ENCODE results near the gene SRPX2. TPM values are rescaled to one million over a fixed set of nuclear protein-coding genes. Genes with fewer than 3 reads are reported as not detected.

SRPX2 gene
- total RNA-seq, 4 donors from 2014 or later, result 2.8 to 15.2 (median 7.5) TPM

- Histone ChIP-seq H3K36me3 (no peaks in the 10 kb centered on the region), H3K27ac (no peak overlapping the region), H3K4me3 (no peak overlapping the region), H3K27me3 (no peaks in the 10 kb centered on the region), H3K4me1 (no peaks in the 10 kb centered on the region), H3K9me3 (no peaks in the 10 kb centered on the region)
- TF ChIP-seq POLR2AphosphoS5 (IDR thresholded peaks at IDR 0.05) (no peak), POLR2A (IDR thresholded peaks at IDR 0.05) (no peak), CTCF (IDR thresholded peaks at IDR 0.05) (no peak), EP300 (IDR thresholded peaks at IDR 0.05) (no peak)
- DNase-seq (ENCODE audit: low spot score in 2 of 2), result no peak
- WGBS, result 64% methylated on average over 2 of the region's 2 CpGs
These were observed 51.3 kb downstream of the SRPX2 start for GRCh38 chrX:100695302-100695701.

- DNase-seq (ENCODE audit: low spot score in 2 of 2), result no peak
- Histone ChIP-seq H3K36me3 (no peaks in the 10 kb centered on the region), H3K4me1 (no peaks in the 10 kb centered on the region), H3K9me3 (no peaks in the 10 kb centered on the region), H3K4me3 (no peak overlapping the region), H3K27me3 (no peaks in the 10 kb centered on the region), H3K27ac (no peak overlapping the region)
- 66% methylated on average over 4 of the region's 4 CpGs for WGBS
- no peak for TF ChIP-seq POLR2AphosphoS5 (IDR thresholded peaks at IDR 0.05)
- TF ChIP-seq POLR2A (IDR thresholded peaks at IDR 0.05), result no peak
- TF ChIP-seq CTCF (IDR thresholded peaks at IDR 0.05), result no peak
- TF ChIP-seq EP300 (IDR thresholded peaks at IDR 0.05), result no peak
These were observed 52.0 kb downstream of the SRPX2 start for GRCh38 chrX:100695991-100696390.

GRCh38 chrX:100696699-100697351 is 52.8 kb downstream of the SRPX2 start:
- Histone ChIP-seq H3K36me3 (no peaks in the 10 kb centered on the region), H3K4me3 (no peak overlapping the region), H3K27me3 (no peaks in the 10 kb centered on the region), H3K4me1 (no peaks in the 10 kb centered on the region), H3K27ac (no peak overlapping the region), H3K9me3 (no peaks in the 10 kb centered on the region)
- TF ChIP-seq EP300 (IDR thresholded peaks at IDR 0.05), result no peak
- WGBS, result 75% methylated on average over 3 of the region's 3 CpGs
- DNase-seq (ENCODE audit: low spot score in 2 of 2), result no peak

- TF ChIP-seq POLR2AphosphoS5 (IDR thresholded peaks at IDR 0.05) (no peak), EP300 (IDR thresholded peaks at IDR 0.05) (no peak)
- no peak overlapping the region for H3K4me3 ChIP-seq
- no peaks in the 10 kb centered on the region for H3K36me3 ChIP-seq
- H3K27me3 ChIP-seq, result no peaks in the 10 kb centered on the region
- no peaks in the 10 kb centered on the region for H3K4me1 ChIP-seq
- H3K27ac ChIP-seq, result no peak overlapping the region
- DNase-seq (ENCODE audit: low spot score in 2 of 2), result no peak
- no peaks in the 10 kb centered on the region for H3K9me3 ChIP-seq
These were observed 54.6 kb downstream of the SRPX2 start for GRCh38 chrX:100698551-100698950.

- WGBS, result 76% methylated on average over 1 of the region's 1 CpG
- Histone ChIP-seq H3K4me3 (no peak overlapping the region), H3K9me3 (no peaks in the 10 kb centered on the region), H3K4me1 (no peaks in the 10 kb centered on the region), H3K27me3 (no peaks in the 10 kb centered on the region), H3K27ac (no peak overlapping the region), H3K36me3 (no peaks in the 10 kb centered on the region)
- no peak for TF ChIP-seq EP300 (IDR thresholded peaks at IDR 0.05)
- no peak for TF ChIP-seq POLR2A (IDR thresholded peaks at IDR 0.05)
- no peak for TF ChIP-seq POLR2AphosphoS5 (IDR thresholded peaks at IDR 0.05)
- TF ChIP-seq CTCF (IDR thresholded peaks at IDR 0.05), result no peak
- no peak for DNase-seq (ENCODE audit: low spot score in 2 of 2)
These were observed 56.8 kb downstream of the SRPX2 start for GRCh38 chrX:100700809-100701208.

GRCh38 chrX:100704581-100705203 is 60.7 kb downstream of the SRPX2 start:
- no peaks in the 10 kb centered on the region for H3K4me1 ChIP-seq
- H3K9me3 ChIP-seq, result no peaks in the 10 kb centered on the region
- no peak overlapping the region for H3K4me3 ChIP-seq
- no peaks in the 10 kb centered on the region for H3K27me3 ChIP-seq
- H3K27ac ChIP-seq, result no peak overlapping the region
- no peaks in the 10 kb centered on the region for H3K36me3 ChIP-seq
- DNase-seq (ENCODE audit: low spot score in 2 of 2), result no peak
- no peak for TF ChIP-seq CTCF (IDR thresholded peaks at IDR 0.05)
- TF ChIP-seq POLR2A (IDR thresholded peaks at IDR 0.05), result no peak
- TF ChIP-seq EP300 (IDR thresholded peaks at IDR 0.05), result no peak
- no peak for TF ChIP-seq POLR2AphosphoS5 (IDR thresholded peaks at IDR 0.05)
- 51% methylated on average over 3 of the region's 3 CpGs for WGBS

All from suprapubic skin (tissue), 4 donors.